Measurements from ENCODE around the gene TPM4. TPM values are rescaled to one million over a fixed set of nuclear protein-coding genes. Genes with fewer than 3 reads are reported as not detected.
A peak's percentile ranks its signal among the peaks of the same experiment; 100 is the strongest.

Gene TPM4
- total RNA-seq, 1 donor from 2014 or later: 235 TPM

DNA sequence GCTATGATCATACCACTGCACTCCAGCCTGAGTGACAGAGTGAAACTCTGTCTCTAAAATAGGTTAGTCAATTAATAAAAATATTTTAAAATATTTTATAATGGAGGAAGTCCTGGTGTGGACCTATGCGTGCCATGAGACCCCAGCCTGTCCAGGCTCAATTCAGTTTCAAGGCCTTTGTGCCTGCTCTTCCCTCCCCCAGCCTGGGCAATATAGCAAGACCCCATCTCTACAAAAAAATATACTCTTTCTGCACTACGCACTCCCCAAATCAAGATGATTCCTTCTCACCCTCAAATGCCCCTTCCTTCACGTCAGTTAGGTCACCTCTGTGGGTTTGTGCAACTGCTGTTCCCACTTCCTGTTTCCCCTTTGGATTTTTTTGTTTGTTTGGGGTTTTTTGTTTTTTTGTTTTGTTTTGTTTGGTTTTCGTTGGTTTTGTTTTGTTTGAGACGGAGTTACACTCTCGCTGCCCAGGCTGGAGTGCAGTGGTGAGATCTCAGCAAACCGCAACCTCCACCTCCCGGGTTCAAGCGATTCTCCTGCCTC lies 65.8 kb downstream of the TPM4 start:
- TF ChIP-seq, protein P1, sequence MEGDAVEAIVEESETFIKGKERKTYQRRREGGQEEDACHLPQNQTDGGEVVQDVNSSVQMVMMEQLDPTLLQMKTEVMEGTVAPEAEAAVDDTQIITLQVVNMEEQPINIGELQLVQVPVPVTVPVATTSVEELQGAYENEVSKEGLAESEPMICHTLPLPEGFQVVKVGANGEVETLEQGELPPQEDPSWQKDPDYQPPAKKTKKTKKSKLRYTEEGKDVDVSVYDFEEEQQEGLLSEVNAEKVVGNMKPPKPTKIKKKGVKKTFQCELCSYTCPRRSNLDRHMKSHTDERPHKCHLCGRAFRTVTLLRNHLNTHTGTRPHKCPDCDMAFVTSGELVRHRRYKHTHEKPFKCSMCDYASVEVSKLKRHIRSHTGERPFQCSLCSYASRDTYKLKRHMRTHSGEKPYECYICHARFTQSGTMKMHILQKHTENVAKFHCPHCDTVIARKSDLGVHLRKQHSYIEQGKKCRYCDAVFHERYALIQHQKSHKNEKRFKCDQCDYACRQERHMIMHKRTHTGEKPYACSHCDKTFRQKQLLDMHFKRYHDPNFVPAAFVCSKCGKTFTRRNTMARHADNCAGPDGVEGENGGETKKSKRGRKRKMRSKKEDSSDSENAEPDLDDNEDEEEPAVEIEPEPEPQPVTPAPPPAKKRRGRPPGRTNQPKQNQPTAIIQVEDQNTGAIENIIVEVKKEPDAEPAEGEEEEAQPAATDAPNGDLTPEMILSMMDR (IDR thresholded peaks at IDR 0.05; ENCODE audit: insufficient read depth, low read length, severe bottlenecking): no peak
- no peak for FAIRE-seq
- H3K27me3 ChIP-seq (ENCODE audit: control insufficient read depth, insufficient read depth, low read length): no peaks in the 10 kb centered on the region

GRCh38 chr19:16143399-16144215 lies 67.3 kb downstream of the TPM4 start, which contains the start of gene HSH2D:
Gene HSH2D, plus strand, starts transcription at chr19:16143685. Its CDS starts 5,066 bp downstream, at chr19:16148751.
- peak; percentile 52 for DNase-seq (ENCODE audit: low read depth)
- Histone ChIP-seq H3K36me3 (ENCODE audit: control insufficient read depth, insufficient read depth, low read length) (no peaks in the 10 kb centered on the region), H3K27me3 (ENCODE audit: control insufficient read depth, insufficient read depth, low read length) (no peaks in the 10 kb centered on the region), H3K4me3 (ENCODE audit: low read depth, low read length) (no peak within 1 kb of the TSS)
- TF ChIP-seq, protein P1 (IDR thresholded peaks at IDR 0.05; ENCODE audit: insufficient read depth, low read length, severe bottlenecking): no peak
- no peak for FAIRE-seq

More for the DNA sequence above, 65.8 kb downstream of the TPM4 start:
- DNase-seq (ENCODE audit: low read depth): no peak
- H3K36me3 ChIP-seq (ENCODE audit: control insufficient read depth, insufficient read depth, low read length): no peaks in the 10 kb centered on the region
- no peak overlapping the region for H3K4me3 ChIP-seq (ENCODE audit: low read depth, low read length)

GRCh38 chr19:16144216-16144581 lies 67.9 kb downstream of the TPM4 start:
- H3K27me3 ChIP-seq (ENCODE audit: control insufficient read depth, insufficient read depth, low read length): no peaks in the 10 kb centered on the region
- H3K36me3 ChIP-seq (ENCODE audit: control insufficient read depth, insufficient read depth, low read length): no peaks in the 10 kb centered on the region
- no peak overlapping the region for H3K4me3 ChIP-seq (ENCODE audit: low read depth, low read length)
- no peak for FAIRE-seq
- TF ChIP-seq, protein P1 (IDR thresholded peaks at IDR 0.05; ENCODE audit: insufficient read depth, low read length, severe bottlenecking): no peak
- DNase-seq (ENCODE audit: low read depth): no peak

DNA sequence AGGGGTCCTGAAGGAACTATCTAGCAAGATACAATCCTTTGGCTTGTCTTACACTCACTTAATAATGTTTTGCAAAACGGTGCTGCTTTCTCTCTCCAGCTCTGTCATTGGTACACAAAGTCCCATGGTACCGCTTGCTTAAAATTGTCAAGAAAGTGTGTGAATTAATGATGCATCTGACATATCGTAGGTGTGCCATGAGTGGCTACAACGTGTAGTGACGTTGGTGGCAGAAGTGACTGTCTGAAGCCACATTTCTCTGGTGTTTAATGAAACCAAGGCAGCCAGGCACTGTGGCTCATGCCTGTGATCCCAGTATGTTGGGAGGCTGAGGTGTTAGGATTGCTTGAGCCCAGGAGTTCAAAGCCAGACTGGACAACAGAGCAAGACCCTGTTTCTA lies 69.8 kb downstream of the TPM4 start:
- no peak for FAIRE-seq
- TF ChIP-seq, protein P1 (IDR thresholded peaks at IDR 0.05; ENCODE audit: insufficient read depth, low read length, severe bottlenecking): no peak
- Histone ChIP-seq H3K4me3 (ENCODE audit: low read depth, low read length) (no peak overlapping the region), H3K36me3 (ENCODE audit: control insufficient read depth, insufficient read depth, low read length) (no peaks in the 10 kb centered on the region), H3K27me3 (ENCODE audit: control insufficient read depth, insufficient read depth, low read length) (no peaks in the 10 kb centered on the region)
- no peak for DNase-seq (ENCODE audit: low read depth)

GRCh38 chr19:16148443-16149229 lies 72.3 kb downstream of the TPM4 start:
- H3K36me3 ChIP-seq (ENCODE audit: control insufficient read depth, insufficient read depth, low read length): no peaks in the 10 kb centered on the region
- TF ChIP-seq, protein P1 (IDR thresholded peaks at IDR 0.05; ENCODE audit: insufficient read depth, low read length, severe bottlenecking): no peak
- FAIRE-seq: no peak

More at GRCh38 chr19:16148443-16149229, 72.3 kb downstream of the TPM4 start:
- no peaks in the 10 kb centered on the region for H3K27me3 ChIP-seq (ENCODE audit: control insufficient read depth, insufficient read depth, low read length)
- DNase-seq (ENCODE audit: low read depth): no peak
- no peak overlapping the region for H3K4me3 ChIP-seq (ENCODE audit: low read depth, low read length)

Other genes starting within 250 kb of the TPM4 start
- gene CYP4F2, start 178.4 kb upstream of the TPM4 start, total RNA-seq: under 0.01 TPM in 1 of 2 replicates, not detected in the other
- 0.79 and 2.7 TPM in 2 replicates for gene CYP4F11, start 142.0 kb upstream of the TPM4 start, total RNA-seq
- not detected in 2 replicates for gene OR10H4, start 127.5 kb upstream of the TPM4 start, total RNA-seq
- 76.6 and 99.2 TPM in 2 replicates for gene RAB8A, start 35.4 kb downstream of the TPM4 start, total RNA-seq
- 0.26 and 0.38 TPM in 2 replicates for gene HSH2D, start 67.2 kb downstream of the TPM4 start, total RNA-seq
- not detected in 2 replicates for gene CIB3, start 97.0 kb downstream of the TPM4 start, total RNA-seq
- 80.9 and 82.9 TPM in 2 replicates for gene FAM32A, start 108.9 kb downstream of the TPM4 start, total RNA-seq
- 20.5 and 23.4 TPM in 2 replicates for gene AP1M1, start 121.4 kb downstream of the TPM4 start, total RNA-seq
- under 0.01 and 0.64 TPM in 2 replicates for gene KLF2, start 248.3 kb downstream of the TPM4 start, total RNA-seq